Panc1 (cell line): ENCODE data around the gene ARMH2. TPM values are rescaled to one million over a fixed set of nuclear protein-coding genes. Genes with fewer than 3 reads are reported as not detected.

Experiments
- ATAC-seq: fragments of 200-7000 bp; cut with Tn5 transposase; 2 replicates; pipeline ENCODE4 v1.9.1; 2020; ENCODE audit warnings: mild to moderate bottlenecking, moderate library complexity
- BruUV-seq: library from RNA; stranded (reverse); fragments of 400-500 nt; replicated peaks from 2 replicates; lab custom pipeline; 2021; lab: Mats Ljungman, UMichigan
- CTCF ChIA-PET: fragments of 300-600 bp; sonication (Branson Sonifier 250); formaldehyde crosslinking; loops from one replicate; lab custom pipeline; 2022; ENCODE audit warnings: antibody characterized with exemption; lab: Charles Lee
- POLR2A ChIA-PET: fragments of 300-600 bp; sonication (Branson Sonifier 250); formaldehyde crosslinking; loops from one replicate; lab custom pipeline; 2022; ENCODE audit warnings: antibody characterized with exemption; lab: Charles Lee
- DNase-seq: peaks from one replicate; pipeline ENCODE4 v3.0.0-alpha.2; 2010; ENCODE audit warnings: low read depth, low spot score
- H3K27ac ChIP-seq: 2 replicates; pipeline ENCODE4 v1.5.1; 2011; ENCODE audit warnings: mild to moderate bottlenecking, low read length, inconsistent platforms
- H3K27me3 ChIP-seq: fragments of 200-500 bp; sonication (Bioruptor generic); 2 replicates; pipeline ENCODE4 v1.6.0; 2014; ENCODE audit warnings: low read length, inconsistent platforms; ENCODE audit not compliant: control insufficient read depth, insufficient read depth
- H3K36me3 ChIP-seq: fragments of 200-500 bp; sonication (Bioruptor generic); 2 replicates; pipeline ENCODE4 v1.5.1; 2014; ENCODE audit warnings: inconsistent platforms, mild to moderate bottlenecking, low read length, moderate library complexity; ENCODE audit not compliant: control insufficient read depth, insufficient read depth
- H3K4me1 ChIP-seq: 2 replicates; pipeline ENCODE4 v1.5.1; 2011; ENCODE audit warnings: inconsistent platforms, mild to moderate bottlenecking, low read length, moderate library complexity; ENCODE audit not compliant: control insufficient read depth, insufficient read depth
- H3K4me3 ChIP-seq, 2 experiments: 2 replicates each; pipeline ENCODE4 v1.5.1; 2011 to 2012; ENCODE audit warnings: low read depth in 2 of 2, low read length in 2 of 2, mild to moderate bottlenecking in 2 of 2, inconsistent platforms in 1 of 2, moderate library complexity in 1 of 2
- H3K9me3 ChIP-seq: fragments of 200-500 bp; sonication (Bioruptor generic); 2 replicates; pipeline ENCODE4 v1.5.1; 2014; ENCODE audit warnings: low read depth, mild to moderate bottlenecking, inconsistent platforms, low read length, moderate library complexity; ENCODE audit not compliant: control insufficient read depth, insufficient read depth
- POLR2AphosphoS5 ChIP-seq: IDR thresholded peaks from 2 replicates; pipeline ENCODE4 v1.6.1; 2012; ENCODE audit warnings: mild to moderate bottlenecking, low read depth, low read length, moderate library complexity
- SIN3A ChIP-seq: IDR thresholded peaks from 2 replicates; pipeline ENCODE4 v1.6.1; 2012; ENCODE audit warnings: low read depth, mild to moderate bottlenecking, low read length, moderate library complexity, borderline replicate concordance; ENCODE audit not compliant: insufficient read depth
- TCF7L2 ChIP-seq: IDR thresholded peaks from 2 replicates; pipeline ENCODE4 v1.6.1; 2011; ENCODE audit warnings: mild to moderate bottlenecking, low read depth, low read length, inconsistent platforms
- in situ Hi-C: cut with HindIII; loops from 2 replicates; pipeline ENCODE4 v1.10.0; 2016; ENCODE audit warnings: low sequenced_read_pairs, low pct_unique_long_range_greater_than_20kb
- intact Hi-C: fragments of 100-400 bp; cut with micrococcal nuclease; formaldehyde crosslinking; loops from one replicate; pipeline ENCODE4 v1.10.0; 2022; ENCODE audit not compliant: unreplicated experiment
- total RNA-seq: library from RNA; stranded (reverse); gene quantifications from one replicate; pipeline ENCODE4 v1.2.1, GENCODE V29; 2021; ENCODE audit not compliant: unreplicated experiment
- TF ChIP-seq, protein P1 (sequence below): fragments of 450-650 bp; IDR thresholded peaks from 2 replicates; pipeline ENCODE4 v1.5.1; 2017; ENCODE audit warnings: mild to moderate bottlenecking
- TF ChIP-seq, protein P2 (sequence below), 2 experiments: IDR thresholded peaks; 2 replicates each; pipeline ENCODE4 v1.6.1; 2011 to 2012; ENCODE audit warnings: low read depth in 2 of 2, control low read depth in 1 of 2, low read length in 1 of 2, mild to moderate bottlenecking in 1 of 2, moderate library complexity in 1 of 2; ENCODE audit not compliant: insufficient read depth in 1 of 2

ARMH2 gene
- total RNA-seq, 1 experiment from 2014 or later = not detected

DNA sequence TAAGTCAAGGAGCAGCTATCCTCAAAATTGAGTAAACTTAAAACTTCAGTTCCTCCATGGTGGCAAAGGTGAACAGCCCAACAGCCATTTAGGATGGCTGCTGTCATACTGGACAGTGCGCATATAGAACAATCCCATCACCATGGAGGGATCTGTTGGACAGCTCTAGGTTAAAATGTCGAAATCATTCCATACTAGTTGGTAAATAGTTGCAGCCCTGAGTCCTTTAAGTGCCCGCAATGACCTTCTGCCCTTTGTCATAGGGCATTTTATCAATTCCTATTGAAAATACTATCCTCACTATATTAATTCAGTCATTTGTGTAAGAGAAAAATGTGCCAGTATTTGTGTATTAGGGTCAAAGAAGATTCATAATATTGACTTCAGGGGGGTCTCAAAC is 8.9 kb upstream of the ARMH2 start:
- Histone ChIP-seq H3K9me3 (no peaks in the 10 kb centered on the region), H3K36me3 (no peaks in the 10 kb centered on the region), H3K4me3 (no peak overlapping the region), H3K27me3 (no peaks in the 10 kb centered on the region), H3K4me1 (peaks cover 7% of the 10 kb centered on the region), H3K27ac (no peak overlapping the region)
- in situ Hi-C loops (no loop called here), intact Hi-C loops (no loop called here)
- TF ChIP-seq TCF7L2 (no peak), SIN3A (no peak), POLR2AphosphoS5 (no peak)
- TF ChIP-seq, protein P1, sequence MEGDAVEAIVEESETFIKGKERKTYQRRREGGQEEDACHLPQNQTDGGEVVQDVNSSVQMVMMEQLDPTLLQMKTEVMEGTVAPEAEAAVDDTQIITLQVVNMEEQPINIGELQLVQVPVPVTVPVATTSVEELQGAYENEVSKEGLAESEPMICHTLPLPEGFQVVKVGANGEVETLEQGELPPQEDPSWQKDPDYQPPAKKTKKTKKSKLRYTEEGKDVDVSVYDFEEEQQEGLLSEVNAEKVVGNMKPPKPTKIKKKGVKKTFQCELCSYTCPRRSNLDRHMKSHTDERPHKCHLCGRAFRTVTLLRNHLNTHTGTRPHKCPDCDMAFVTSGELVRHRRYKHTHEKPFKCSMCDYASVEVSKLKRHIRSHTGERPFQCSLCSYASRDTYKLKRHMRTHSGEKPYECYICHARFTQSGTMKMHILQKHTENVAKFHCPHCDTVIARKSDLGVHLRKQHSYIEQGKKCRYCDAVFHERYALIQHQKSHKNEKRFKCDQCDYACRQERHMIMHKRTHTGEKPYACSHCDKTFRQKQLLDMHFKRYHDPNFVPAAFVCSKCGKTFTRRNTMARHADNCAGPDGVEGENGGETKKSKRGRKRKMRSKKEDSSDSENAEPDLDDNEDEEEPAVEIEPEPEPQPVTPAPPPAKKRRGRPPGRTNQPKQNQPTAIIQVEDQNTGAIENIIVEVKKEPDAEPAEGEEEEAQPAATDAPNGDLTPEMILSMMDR = no peak
- TF ChIP-seq, protein P2, sequence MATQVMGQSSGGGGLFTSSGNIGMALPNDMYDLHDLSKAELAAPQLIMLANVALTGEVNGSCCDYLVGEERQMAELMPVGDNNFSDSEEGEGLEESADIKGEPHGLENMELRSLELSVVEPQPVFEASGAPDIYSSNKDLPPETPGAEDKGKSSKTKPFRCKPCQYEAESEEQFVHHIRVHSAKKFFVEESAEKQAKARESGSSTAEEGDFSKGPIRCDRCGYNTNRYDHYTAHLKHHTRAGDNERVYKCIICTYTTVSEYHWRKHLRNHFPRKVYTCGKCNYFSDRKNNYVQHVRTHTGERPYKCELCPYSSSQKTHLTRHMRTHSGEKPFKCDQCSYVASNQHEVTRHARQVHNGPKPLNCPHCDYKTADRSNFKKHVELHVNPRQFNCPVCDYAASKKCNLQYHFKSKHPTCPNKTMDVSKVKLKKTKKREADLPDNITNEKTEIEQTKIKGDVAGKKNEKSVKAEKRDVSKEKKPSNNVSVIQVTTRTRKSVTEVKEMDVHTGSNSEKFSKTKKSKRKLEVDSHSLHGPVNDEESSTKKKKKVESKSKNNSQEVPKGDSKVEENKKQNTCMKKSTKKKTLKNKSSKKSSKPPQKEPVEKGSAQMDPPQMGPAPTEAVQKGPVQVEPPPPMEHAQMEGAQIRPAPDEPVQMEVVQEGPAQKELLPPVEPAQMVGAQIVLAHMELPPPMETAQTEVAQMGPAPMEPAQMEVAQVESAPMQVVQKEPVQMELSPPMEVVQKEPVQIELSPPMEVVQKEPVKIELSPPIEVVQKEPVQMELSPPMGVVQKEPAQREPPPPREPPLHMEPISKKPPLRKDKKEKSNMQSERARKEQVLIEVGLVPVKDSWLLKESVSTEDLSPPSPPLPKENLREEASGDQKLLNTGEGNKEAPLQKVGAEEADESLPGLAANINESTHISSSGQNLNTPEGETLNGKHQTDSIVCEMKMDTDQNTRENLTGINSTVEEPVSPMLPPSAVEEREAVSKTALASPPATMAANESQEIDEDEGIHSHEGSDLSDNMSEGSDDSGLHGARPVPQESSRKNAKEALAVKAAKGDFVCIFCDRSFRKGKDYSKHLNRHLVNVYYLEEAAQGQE (IDR thresholded peaks at IDR 0.05; ENCODE audit: insufficient read depth in 1 of 2, low read depth in 2 of 2, low read length in 1 of 2) = no peak
- ChIA-PET CTCF (no interaction called here), POLR2A (no interaction called here)
- no TSS peak for BruUV-seq
- DNase-seq = no peak
- ATAC-seq = no peak

DNA sequence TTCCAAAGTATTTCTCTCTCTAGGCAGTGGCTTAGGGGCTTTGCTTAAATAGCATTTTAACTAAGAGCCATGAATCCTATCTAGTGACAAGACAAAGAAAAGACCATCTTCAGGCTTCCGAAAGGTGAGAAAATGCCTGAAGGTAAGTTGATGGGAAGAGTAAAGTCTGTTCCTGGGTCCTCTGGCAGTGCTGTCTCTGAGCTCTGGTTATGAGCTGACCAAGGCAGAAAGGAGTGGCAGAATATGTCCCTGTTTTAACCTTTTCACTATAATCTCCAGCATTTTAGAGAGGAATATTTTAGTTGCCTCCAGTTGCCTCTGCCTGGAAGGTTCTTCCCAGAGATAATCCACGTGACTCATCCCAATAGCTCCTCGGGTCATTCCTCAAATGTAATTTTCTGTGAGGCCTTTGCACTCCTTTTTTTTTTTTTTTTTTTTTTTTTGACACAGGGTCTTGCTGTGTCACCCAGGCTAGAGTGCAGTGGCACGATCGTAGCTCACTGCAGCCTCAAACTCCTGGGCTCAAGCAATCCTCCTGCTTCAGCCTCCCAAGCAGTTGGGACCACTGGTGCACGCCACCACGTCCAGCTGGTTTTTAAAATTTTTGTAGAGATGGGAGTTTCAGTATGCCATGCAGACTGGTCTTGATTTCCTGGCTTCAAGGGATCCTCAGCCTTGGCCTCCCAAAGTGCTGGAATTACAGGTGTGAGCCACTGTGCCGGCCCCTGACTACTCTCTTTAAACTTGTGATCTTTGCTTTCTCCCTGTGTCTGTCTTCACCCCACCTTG is 3.7 kb upstream of the ARMH2 start:
- Histone ChIP-seq H3K27me3 (no peaks in the 10 kb centered on the region), H3K36me3 (no peaks in the 10 kb centered on the region), H3K27ac (no peak overlapping the region), H3K4me1 (peaks cover 7% of the 10 kb centered on the region), H3K4me3 (no peak overlapping the region), H3K9me3 (no peaks in the 10 kb centered on the region)
- TF ChIP-seq TCF7L2 = no peak
- TF ChIP-seq, protein P1 = no peak
- TF ChIP-seq SIN3A = no peak
- no peak for TF ChIP-seq POLR2AphosphoS5
- TF ChIP-seq, protein P2 (IDR thresholded peaks at IDR 0.05; ENCODE audit: insufficient read depth in 1 of 2, low read depth in 2 of 2, low read length in 1 of 2) = no peak
- DNase-seq (no peak), ATAC-seq (no peak; the same call in 1 of the 2 replicates)
- POLR2A ChIA-PET = no interaction called here
- intact Hi-C loops (no loop called here), in situ Hi-C loops (no loop called here)
- CTCF ChIA-PET = no interaction called here
- no TSS peak for BruUV-seq
